Transverse colon (tissue), 4 donors: ENCODE data around the gene PARL.

Experiments used
- EP300 ChIP-seq: sonication (generic); formaldehyde crosslinking; IDR thresholded peaks from one replicate; pipeline ENCODE4 v1.6.1; 2017; ENCODE audit warnings: antibody characterized with exemption, low read depth
- POLR2A ChIP-seq: fragments of 450-650 bp; IDR thresholded peaks from one replicate; pipeline ENCODE4 v1.6.1; 2016; ENCODE audit warnings: antibody characterized with exemption, mild to moderate bottlenecking, moderate library complexity
- POLR2AphosphoS5 ChIP-seq, 3 donors: sonication (generic); formaldehyde crosslinking; IDR thresholded peaks; one replicate each; pipeline ENCODE4 v1.6.1; 2016; ENCODE audit warnings: antibody characterized with exemption in 3 of 3
- TF ChIP-seq, protein P1 (sequence below), 5 experiments: fragments of 200-600 bp in 3 of 5; fragments of 450-650 bp in 2 of 5; sonication (generic) in 3 of 5; IDR thresholded peaks; 1 replicate in 2 of 5; 2 replicates in 3 of 5; pipeline ENCODE4 v1.5.1; 2016 to 2017; ENCODE audit warnings: antibody characterized with exemption in 5 of 5, inconsistent platforms in 3 of 5, mild to moderate bottlenecking in 2 of 5, moderate library complexity in 1 of 5

DNA sequence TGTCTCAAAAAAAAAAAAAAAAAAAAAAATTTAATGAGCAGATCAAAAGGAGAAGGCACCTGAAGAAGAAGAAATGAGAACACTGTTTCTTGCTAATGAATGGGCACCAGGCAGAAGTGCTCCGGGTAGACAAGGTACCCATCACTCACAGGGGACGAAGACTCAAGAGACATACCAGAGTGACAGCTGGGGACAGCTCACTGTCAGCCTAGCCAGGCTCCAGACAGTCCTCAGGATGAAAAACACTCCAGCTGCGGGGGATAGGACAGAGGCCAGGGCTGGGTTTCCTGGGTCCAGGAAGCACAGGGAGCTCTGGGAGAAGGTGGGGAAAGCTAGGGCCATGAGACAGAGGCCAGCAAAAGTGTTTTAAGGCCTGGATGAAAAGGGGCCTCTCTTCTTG is 48.5 kb upstream of the PARL start:
- TF ChIP-seq, protein P1, sequence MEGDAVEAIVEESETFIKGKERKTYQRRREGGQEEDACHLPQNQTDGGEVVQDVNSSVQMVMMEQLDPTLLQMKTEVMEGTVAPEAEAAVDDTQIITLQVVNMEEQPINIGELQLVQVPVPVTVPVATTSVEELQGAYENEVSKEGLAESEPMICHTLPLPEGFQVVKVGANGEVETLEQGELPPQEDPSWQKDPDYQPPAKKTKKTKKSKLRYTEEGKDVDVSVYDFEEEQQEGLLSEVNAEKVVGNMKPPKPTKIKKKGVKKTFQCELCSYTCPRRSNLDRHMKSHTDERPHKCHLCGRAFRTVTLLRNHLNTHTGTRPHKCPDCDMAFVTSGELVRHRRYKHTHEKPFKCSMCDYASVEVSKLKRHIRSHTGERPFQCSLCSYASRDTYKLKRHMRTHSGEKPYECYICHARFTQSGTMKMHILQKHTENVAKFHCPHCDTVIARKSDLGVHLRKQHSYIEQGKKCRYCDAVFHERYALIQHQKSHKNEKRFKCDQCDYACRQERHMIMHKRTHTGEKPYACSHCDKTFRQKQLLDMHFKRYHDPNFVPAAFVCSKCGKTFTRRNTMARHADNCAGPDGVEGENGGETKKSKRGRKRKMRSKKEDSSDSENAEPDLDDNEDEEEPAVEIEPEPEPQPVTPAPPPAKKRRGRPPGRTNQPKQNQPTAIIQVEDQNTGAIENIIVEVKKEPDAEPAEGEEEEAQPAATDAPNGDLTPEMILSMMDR (IDR thresholded peaks at IDR 0.05) = no peak
- no peak for TF ChIP-seq POLR2AphosphoS5 (IDR thresholded peaks at IDR 0.05)
- no peak for TF ChIP-seq POLR2A
- no peak for TF ChIP-seq EP300
